GM21717 (cell line): Measurements from ENCODE around the gene CCDC91.
"Not testable (repeated sequence)": the region's sequence is repeated elsewhere in the genome, so short reads cannot be mapped to it uniquely, and the experiment has no call there.

Source experiments
- ATAC-seq: cut with Tn5 transposase; IDR thresholded peaks from one replicate; pipeline ENCODE4 v1.9.1; 2021; ENCODE audit warnings: mild to moderate bottlenecking, moderate library complexity; ENCODE audit not compliant: unreplicated experiment

Gene CCDC91

DNA sequence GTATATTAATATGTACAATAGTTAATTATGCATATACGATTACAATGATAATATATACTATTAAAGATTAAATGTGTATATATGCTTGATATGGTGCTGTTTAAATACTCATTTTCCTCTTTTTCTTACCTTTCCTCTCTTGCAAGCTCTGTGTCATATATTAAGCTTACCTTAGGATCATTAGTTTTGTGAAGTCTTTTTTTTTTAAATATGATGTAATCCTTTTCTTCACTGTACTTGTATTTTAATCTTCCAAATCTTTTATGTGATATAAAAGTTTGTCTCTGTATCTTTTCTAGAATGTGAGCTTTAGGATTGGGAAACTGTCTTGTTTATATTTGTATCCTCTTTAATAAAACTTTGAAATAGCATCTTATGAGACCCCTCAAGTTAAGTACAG is 88.7 kb downstream of the CCDC91 start:
- ATAC-seq = no peak

DNA sequence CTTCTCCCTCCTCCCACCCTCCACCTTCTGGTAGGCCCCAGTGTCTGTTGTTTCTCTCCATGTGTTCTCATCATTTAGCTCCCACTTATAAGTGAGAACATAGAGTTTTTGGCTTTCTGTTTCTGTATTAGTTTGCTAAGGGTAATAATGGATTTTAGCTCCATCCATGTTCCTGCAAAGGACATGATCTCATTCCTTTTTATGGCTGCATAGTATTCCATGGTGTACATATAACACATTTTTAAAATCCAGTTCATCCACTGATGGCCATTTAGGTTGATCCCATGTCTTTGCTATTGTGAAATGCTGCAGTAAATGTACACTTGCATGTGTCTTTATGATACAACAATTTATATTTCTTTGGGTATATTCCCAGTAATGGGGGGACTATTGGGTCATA is 96.1 kb downstream of the CCDC91 start:
- ATAC-seq = no peak

DNA sequence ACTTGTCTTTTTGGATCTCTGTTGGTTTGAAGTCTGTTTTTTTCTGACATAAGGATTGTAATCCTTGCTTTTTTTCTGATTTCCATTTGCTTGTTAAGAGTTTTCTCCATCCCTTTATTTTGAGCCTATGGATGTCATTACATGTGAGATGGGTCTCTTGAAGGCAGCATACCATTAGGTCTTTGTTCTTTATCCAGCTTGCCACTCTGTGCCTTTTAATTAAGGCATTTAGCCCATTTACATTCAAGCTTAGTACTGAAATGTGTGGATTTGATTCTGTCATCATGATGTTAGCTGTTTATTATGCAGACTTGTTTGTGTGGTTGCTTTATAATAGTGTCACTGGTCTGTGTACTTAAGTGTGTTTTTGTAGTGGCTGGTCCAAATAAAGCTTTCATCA is 100.0 kb downstream of the CCDC91 start:
- no peak for ATAC-seq

DNA sequence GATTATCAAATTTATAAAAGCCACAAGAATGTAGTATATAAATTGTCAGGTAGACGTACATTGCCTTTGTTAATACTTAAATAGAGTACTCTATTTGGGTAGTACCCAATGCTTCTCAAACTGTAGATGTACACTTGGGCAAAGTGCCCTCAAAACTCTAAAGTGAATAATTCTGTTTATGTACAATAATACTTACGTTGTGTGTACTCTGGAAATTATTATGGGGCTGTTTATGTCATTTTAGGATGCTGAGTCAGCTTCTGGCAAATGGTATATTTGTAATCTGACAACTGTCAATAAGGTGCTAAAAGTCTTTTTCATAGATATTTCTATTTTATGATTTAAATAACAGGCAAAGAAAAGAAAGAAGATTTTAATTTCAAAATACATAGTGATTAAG is 102.4 kb downstream of the CCDC91 start:
- ATAC-seq = no peak

DNA sequence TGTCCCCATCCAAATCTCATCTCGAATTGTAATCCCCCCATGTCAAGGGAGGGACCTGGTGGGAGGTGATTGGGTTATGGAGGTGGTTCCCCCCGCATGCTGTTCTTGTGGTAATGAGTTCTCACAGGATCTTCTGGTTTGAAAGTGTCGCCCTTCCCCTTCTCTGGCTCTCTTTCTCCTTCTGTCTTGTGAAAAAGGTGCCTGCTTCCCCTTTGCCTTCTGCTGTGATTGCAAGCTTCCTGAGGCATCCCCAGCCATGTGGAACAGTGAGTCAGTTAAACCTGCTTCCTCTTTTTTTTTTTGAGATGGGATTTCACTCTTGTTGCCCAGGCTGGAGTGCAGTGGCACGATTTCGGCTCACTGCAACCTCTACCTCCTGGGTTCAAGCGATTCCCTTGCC is 104.0 kb downstream of the CCDC91 start:
- ATAC-seq = no peak

DNA sequence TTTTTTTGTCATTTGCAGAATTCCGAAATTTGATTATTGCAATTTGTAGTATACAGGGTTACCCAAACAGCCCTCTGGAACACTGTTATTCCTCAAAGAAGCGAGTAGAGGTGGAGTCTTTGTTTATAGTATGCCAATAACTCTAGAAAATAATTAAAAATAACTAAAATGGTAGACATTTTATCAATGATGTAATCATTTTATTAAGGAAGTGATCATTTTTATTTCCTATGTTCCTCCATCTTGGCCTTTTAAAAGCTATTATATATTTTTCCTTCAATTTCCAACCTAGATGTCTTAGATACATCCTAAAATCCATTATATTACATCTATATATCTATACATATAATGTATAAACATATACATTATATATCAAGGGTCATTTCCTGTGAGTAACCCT is 106.0 kb downstream of the CCDC91 start:
- ATAC-seq = no peak

DNA sequence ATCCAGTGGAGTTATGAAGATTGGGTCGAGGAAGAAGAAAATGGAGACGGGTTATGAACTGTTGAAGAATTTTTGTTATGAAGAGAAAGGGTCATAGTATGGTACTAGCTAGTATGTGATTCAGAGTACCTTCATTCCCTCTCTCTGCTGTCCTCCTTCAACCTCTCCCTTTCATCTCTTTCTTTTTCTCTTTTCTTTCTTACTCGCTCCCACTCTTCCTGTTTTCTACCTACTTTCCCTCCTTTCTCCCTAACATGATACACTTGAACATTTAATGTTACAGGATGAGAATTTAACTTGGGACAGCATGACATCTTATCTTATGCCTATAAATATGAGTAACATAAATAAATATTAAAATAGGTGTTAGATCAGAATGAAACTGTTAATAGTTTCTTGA is 112.9 kb downstream of the CCDC91 start:
- no peak for ATAC-seq

DNA sequence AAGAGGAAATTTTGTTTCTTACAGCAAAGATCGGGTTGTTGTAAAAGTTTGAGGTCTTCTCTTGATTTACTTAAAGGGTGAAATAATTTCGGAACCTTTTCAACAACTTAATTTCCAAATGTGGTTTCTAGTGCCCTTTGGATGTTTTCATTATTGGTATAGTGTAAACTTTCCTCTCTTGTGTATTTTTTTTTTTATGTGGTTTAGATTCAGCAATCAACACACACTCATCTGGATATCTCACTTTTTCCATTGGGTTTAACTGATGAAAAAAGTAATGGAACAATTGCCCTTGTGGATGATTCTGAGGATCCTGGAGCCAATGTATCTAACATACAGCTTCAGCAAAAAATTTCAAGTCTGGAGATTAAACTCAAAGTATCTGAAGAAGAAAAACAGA is 116.3 kb downstream of the CCDC91 start:
- ATAC-seq = no peak

DNA sequence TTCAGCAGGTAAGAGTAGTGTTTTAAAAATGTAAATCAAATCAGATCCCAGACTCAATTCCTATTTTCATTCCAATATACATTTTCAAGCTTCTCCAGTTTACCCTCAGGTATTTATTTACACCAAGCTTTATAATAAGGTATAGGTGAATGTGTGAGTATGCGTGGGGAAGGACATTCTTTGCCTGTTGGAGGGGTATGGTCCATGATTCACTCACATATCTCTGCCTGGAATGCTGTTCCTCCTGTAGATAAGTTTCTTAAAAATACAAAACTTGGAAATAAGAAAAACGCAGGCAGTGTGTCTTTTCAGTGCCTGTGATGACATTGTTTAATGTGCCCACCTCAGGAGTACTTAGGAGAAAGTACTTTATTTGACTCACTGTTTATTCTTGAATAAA is 118.6 kb downstream of the CCDC91 start:
- no peak for ATAC-seq

DNA sequence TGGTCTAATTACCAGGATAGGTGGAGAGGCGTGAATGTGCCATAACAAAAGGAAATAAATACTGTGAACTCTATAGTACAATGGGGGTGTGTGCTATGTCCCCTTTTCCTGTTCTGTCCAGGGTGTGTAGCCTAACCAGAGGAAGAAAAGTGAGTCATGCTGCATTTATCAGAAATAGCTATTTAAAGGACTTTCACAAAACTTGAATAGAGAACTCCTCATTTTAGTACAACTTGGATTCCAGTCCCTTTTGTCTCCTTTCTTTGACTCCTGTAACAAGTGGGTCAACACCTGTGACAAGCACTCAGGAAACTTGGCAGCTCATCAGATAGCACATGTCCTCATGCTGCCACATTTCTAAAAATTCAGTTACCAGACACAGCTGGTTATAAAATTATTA is 123.4 kb downstream of the CCDC91 start:
- no peak for ATAC-seq

DNA sequence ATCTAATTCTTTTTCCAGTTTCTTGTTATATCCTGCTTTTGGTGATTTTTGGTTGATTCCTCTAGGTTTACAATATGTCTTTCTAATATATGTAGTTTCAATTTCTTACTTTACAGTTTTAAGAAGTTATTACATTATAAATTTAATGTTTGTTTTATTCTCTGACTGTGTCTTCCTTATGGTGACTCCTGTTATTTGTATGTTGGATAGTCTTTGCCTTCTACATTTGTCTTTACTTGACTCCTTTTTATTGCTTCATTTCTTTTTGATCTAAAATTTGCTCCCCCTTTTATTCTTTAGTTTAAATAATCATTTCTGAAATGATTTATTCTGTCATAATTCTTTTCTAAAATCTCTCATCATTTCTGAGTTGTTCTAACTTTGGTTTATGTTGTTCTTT is 125.8 kb downstream of the CCDC91 start:
- ATAC-seq = no peak

DNA sequence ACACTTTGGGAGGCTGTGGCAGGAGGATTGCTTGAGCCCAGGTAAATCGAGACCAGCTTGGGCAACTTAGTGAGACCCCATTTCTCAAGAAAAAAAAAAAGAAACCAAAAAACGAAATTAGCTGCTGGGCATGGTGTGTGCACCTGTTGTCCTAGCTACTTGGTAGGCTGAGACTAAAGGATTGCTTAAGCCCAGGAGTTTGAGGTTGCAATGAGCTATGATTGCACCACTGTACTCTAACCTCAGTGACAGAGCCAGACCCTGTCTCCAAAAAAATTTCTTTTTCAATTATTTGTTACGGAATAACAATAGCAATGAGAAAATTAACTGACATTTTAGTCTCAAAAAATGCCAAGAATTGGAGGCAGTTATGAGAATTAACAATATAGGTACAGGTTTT is 128.0 kb downstream of the CCDC91 start:
- no peak for ATAC-seq

DNA sequence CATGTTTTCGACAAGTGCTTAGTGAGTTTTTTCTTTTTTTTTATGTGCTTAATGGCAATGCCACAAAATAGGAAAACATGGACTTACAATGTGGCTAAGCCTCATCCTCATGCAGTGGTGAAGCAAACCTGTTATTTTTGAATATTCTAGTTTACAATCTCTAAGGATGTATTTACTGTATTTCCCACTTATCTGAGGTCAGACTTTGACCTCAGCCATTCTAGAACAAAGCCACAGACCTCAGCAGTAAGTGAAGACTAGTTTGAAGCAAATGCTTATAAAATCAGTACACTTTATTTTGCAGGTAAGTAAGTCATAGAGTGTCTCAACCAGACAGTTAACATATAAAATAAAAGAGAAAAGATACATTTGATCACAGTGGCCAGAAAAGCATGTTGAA is 130.1 kb downstream of the CCDC91 start:
- no peak for ATAC-seq

DNA sequence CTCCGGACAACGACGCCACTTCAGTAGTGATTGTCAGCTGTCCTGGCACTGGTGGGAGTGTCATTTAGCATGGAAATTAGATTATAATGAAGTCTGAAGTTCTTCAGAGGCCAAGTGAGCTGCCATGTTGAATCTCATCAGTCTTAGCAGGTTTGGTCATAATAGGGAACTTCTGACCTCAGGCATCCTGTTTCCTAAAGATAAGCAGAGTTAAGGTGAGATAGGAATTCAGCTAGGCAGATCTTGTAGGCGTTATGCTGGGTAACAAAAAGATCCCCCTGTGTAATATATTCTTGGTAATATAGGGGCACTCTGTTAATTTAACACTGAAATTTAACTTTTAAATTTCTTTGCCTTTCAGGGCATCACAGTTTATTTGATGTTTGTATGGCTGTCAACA is 137.5 kb downstream of the CCDC91 start:
- no peak for ATAC-seq

DNA sequence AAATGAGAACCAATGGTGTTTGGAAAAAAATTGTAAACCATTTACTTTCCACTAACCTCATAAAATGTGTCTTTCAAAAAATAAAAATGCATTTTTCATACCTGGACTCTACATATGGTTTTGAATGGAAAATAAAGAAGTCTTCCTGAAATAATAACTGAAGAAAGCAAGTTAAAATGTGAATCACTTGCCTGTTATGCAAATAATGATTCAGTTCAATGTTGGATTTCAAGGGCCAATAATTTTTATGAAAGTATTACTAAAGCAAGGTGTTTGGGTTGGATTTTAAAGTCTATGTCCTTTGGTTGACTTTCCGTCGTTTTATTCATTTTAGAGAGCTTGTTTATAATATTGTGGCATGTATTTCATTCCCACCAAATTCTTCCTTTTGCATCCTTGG is 138.7 kb downstream of the CCDC91 start:
- no peak for ATAC-seq

DNA sequence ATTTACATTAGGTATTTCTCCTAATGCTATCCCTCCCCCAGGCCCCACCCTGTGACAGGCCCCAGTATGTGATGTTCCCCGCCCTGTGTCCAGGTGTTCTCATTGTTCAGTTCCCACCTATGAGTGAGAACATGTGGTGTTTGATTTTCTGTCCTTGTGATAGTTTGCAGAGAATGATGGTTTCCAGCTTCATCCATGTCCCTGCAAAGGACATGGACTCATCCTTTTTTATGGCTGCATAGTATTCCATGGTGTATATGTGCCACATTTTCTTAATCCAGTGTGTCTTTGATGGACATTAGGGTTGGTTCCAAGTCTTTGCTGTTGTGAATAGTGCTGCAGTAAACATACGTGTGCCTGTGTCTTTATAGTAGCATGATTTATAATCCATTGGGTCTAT is 139.5 kb downstream of the CCDC91 start:
- not testable (repeated sequence) for ATAC-seq

DNA sequence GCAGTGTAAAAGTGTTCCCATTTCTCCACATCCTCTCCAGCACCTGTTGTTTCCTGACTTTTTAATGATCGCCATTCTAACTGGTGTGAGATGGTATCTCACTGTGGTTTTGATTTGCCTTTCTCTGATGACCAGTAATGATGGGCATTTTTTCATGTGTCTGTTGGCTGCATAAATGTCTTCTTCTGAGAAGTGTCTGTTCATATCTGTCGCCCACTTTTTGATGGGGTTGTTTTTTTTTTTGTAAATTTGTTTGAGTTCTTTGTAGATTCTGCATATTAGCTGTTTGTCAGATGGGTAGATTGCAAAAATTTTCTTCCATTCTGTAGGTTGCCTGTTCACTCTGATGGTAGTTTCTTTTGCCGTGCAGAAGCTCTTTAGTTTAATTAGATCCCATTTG is 140.0 kb downstream of the CCDC91 start:
- ATAC-seq = not testable (repeated sequence)

DNA sequence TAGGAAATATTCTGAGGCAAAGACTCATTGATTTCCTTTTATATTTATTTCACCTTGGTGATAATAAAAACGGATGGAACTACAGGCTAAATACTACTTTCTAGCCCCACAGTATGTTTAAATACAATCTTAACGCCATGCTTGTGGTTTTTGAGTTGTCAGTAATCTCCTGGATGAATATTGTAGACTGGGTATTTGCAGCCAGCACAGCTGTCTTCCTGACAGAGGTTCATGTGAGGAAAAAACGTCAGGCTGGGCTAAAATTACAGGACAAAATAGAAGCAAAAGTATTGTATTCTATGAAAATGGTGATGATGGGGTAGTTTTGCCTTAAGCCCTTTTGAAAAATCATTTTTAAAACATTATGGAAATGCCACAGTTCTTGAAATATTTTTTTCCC is 140.9 kb downstream of the CCDC91 start:
- no peak for ATAC-seq

DNA sequence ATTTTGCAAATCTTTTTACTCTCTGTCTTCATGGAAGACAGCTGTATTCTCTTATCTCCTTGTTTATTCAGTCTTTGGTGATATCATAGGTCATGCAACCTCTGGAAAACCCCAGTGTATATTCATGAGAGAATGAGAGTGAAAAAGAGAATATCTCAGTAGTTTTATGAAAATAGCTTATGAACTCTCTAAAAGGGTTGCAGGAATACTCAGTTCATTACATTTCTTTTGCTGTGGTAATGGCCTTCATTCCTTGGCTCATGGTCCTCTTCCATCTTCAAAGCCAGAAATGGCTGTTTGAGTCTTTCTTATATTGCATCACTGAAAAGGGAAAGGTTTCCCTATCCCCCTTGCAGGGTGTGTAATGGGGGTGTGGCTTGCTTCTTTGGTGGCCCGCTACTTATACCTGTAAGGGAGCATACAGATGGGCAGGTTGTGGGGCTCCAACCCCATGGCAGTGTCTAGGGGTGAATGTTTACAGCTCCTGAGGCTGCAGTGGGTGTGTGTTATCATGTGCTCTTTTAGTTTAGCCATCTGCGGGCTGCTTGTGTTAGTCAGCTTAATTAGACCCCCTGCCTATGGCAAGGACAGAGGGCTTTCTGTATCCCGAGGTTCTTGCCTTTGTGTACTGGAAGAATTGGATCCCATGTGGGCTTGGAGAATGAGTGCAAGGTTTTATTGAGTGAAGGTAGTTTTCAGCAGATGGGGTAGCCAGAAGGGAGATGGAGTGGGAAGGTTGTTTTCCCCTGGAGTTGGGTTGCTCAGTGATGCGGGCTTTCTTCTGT is 150.2 kb downstream of the CCDC91 start:
- ATAC-seq = no peak

DNA sequence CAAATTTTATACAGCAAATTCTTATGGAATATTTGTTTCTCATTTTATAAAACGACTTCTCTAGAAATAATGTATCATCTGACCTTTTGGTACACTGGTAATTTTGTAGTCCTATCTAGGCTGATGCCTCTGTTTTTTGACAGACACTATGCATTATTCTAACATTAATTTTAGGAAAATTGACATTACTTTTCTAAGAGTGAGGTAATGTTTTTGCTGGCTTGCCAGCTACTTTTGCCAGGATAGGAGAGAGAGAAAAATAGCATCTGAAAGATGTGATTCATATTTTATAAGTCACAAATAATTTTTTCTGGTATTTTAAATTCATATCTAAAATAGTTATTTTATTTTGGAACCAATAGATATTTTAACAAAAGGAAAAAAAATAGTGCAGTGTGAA is 153.5 kb downstream of the CCDC91 start:
- no peak for ATAC-seq

DNA sequence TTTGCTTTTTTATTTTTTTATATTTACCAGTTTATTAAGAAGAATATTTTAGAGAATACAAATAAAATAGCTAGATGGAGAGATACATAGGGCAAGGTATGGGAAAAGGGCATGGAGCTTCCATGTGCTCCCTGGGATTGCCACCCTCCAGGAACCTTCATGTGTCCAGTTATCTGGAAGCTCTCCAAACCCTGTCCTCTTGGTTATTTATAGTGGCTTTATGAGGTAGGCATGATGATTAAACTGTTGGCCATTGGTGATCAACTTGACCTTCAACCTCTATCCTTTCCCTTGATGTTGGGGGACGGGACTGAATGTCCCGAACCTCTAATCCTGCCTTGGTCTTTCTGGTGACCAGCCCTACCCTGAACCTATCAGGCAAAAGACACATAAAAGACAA is 156.3 kb downstream of the CCDC91 start:
- ATAC-seq = no peak

DNA sequence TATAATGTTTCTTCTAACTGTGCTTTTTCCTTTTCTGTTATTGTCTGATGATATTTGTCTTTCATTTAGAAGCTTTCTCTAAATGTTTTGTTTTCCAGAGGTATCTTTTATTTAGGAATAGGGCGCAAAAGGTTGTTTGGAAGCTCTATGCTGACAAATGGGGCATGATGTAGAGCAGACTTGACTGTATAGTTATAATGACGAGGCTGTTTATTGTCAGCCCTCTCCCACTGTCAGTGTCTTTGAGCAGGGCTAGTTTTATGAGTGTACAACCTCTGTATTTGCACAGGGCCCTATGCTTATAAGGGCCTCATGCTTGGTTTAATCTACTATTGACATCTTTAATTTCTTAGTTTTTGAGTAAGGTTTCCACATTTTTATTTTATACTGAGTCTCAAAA is 158.9 kb downstream of the CCDC91 start:
- ATAC-seq = no peak

DNA sequence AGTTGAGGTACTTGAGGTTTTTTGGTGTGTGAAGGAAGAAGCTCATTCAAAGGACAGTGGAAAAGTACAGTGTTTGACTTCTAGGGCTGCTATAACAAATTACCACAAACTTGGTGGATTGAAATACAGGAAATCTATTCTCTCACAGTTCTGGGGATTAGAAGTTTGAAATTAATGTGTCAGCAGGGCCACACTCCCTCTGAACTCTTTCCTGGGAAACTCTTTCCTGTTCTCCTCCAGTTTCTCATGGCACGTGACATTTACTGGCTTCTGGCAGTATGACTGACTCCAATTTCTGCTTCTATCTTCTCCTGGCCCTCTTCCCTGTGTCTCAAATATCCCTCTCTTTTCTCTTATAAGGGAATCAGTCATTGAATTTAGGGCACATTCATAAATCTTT is 160.2 kb downstream of the CCDC91 start:
- ATAC-seq = no peak
